Measurements from ENCODE around the gene MTMR3.

GRCh38 chr22:29958170-29958569, 75.2 kb downstream of the MTMR3 start:
- TF ChIP-seq EZH2 (IDR thresholded peaks at IDR 0.05; ENCODE audit: borderline replicate concordance, insufficient read depth, low read depth, low read length, poor library complexity, severe bottlenecking) (no peak), CTCF (IDR thresholded peaks at IDR 0.05) (no peak)
